Measurements from ENCODE around the gene JAGN1. TPM values are rescaled to one million over a fixed set of nuclear protein-coding genes. Genes with fewer than 3 reads are reported as not detected.
"Not testable (repeated sequence)": the region's sequence is repeated elsewhere in the genome, so short reads cannot be mapped to it uniquely, and the experiment has no call there.

The JAGN1 gene
- total RNA-seq, 4 donors from 2014 or later = 22.0 to 80.6 (median 35.8) TPM

- no peaks in the 10 kb centered on the region for H3K36me3 ChIP-seq
- peak within 1 kb of the TSS; percentile 59 to 75 for H3K4me3 ChIP-seq
- H3K27me3 ChIP-seq = no peaks in the 10 kb centered on the region
- intact Hi-C loops (cut with DNase I; ENCODE audit: low total_unique reads) = no loop called here
- H3K4me1 ChIP-seq = peaks cover 5 to 9% of the 10 kb centered on the region in 2 donors
- TF ChIP-seq CTCF (IDR thresholded peaks at IDR 0.05) (peak in 1 of 4 experiments; percentile 25), POLR2A (IDR thresholded peaks at IDR 0.05) (peak; percentile 90 to 92)
- no peaks in the 10 kb centered on the region for H3K9me3 ChIP-seq
- peak within 1 kb of the TSS; percentile 92 to 94 for H3K27ac ChIP-seq
- peak; percentile 95 for DNase-seq
These were observed 43.3 kb downstream of the JAGN1 start, which contains the start of gene CRELD1 for GRCh38 chr3:9933561-9934234. Gene CRELD1, plus strand, starts transcription at chr3:9933834. Its CDS starts 605 bp downstream, at chr3:9934439.

- H3K36me3 ChIP-seq = no peaks in the 10 kb centered on the region
- peaks cover 5 to 9% of the 10 kb centered on the region in 2 donors for H3K4me1 ChIP-seq
- no peak for TF ChIP-seq POLR2A (IDR thresholded peaks at IDR 0.05)
- peak in 2 of 4 experiments; percentile 3 to 31 for TF ChIP-seq CTCF (IDR thresholded peaks at IDR 0.05)
- intact Hi-C loops (cut with DNase I; ENCODE audit: low total_unique reads) = no loop called here
- peak overlapping the region; percentile 92 to 94 for H3K27ac ChIP-seq
- no peaks in the 10 kb centered on the region for H3K9me3 ChIP-seq
- peak in 1 of 2 donors; percentile 44 for DNase-seq
- no peaks in the 10 kb centered on the region for H3K27me3 ChIP-seq
- H3K4me3 ChIP-seq = peak overlapping the region; percentile 59 to 75
These were observed 43.8 kb downstream of the JAGN1 start for GRCh38 chr3:9934235-9934621.

GRCh38 chr3:9934993-9935392, 44.6 kb downstream of the JAGN1 start:
- H3K9me3 ChIP-seq = no peaks in the 10 kb centered on the region
- no peak for DNase-seq
- no peak for TF ChIP-seq POLR2A (IDR thresholded peaks at IDR 0.05)
- peak overlapping the region; percentile 92 to 94 for H3K27ac ChIP-seq
- peaks cover 5 to 9% of the 10 kb centered on the region in 2 donors for H3K4me1 ChIP-seq
- no peaks in the 10 kb centered on the region for H3K27me3 ChIP-seq
- H3K4me3 ChIP-seq = peak overlapping the region in 1 of 2 donors; percentile 75
- intact Hi-C loops (cut with DNase I; ENCODE audit: low total_unique reads) = no loop called here
- H3K36me3 ChIP-seq = no peaks in the 10 kb centered on the region

GRCh38 chr3:9935966-9936510, 45.6 kb downstream of the JAGN1 start:
- Histone ChIP-seq H3K4me3 (no peak overlapping the region), H3K27me3 (no peaks in the 10 kb centered on the region), H3K27ac (no peak overlapping the region), H3K4me1 (peaks cover 5 to 9% of the 10 kb centered on the region in 2 donors), H3K36me3 (no peaks in the 10 kb centered on the region), H3K9me3 (no peaks in the 10 kb centered on the region)
- no peak for TF ChIP-seq POLR2A (IDR thresholded peaks at IDR 0.05)
- TF ChIP-seq CTCF (IDR thresholded peaks at IDR 0.05) = no peak
- intact Hi-C loops (cut with DNase I; ENCODE audit: low total_unique reads) = no loop called here
- DNase-seq = no peak

- intact Hi-C loops (cut with DNase I; ENCODE audit: low total_unique reads) = no loop called here
- DNase-seq = no peak
- no peak overlapping the region for H3K4me3 ChIP-seq
- no peak overlapping the region for H3K27ac ChIP-seq
- H3K27me3 ChIP-seq = no peaks in the 10 kb centered on the region
- peaks cover 5 to 9% of the 10 kb centered on the region in 2 donors for H3K4me1 ChIP-seq
- no peaks in the 10 kb centered on the region for H3K9me3 ChIP-seq
- no peak for TF ChIP-seq POLR2A (IDR thresholded peaks at IDR 0.05)
- no peaks in the 10 kb centered on the region for H3K36me3 ChIP-seq
These were observed 47.3 kb downstream of the JAGN1 start for GRCh38 chr3:9937486-9938238.

GRCh38 chr3:9938966-9939365, 48.6 kb downstream of the JAGN1 start:
- H3K27ac ChIP-seq = no peak overlapping the region
- no peaks in the 10 kb centered on the region for H3K27me3 ChIP-seq
- DNase-seq = no peak
- intact Hi-C loops (cut with DNase I; ENCODE audit: low total_unique reads) = no loop called here
- H3K4me3 ChIP-seq = no peak overlapping the region
- no peaks in the 10 kb centered on the region for H3K9me3 ChIP-seq
- no peak for TF ChIP-seq CTCF (IDR thresholded peaks at IDR 0.05)
- no peak for TF ChIP-seq POLR2A (IDR thresholded peaks at IDR 0.05)
- H3K4me1 ChIP-seq = peaks cover 5 to 9% of the 10 kb centered on the region in 2 donors
- no peaks in the 10 kb centered on the region for H3K36me3 ChIP-seq

- H3K9me3 ChIP-seq; H3K4me3 ChIP-seq; H3K36me3 ChIP-seq; DNase-seq; H3K27me3 ChIP-seq; intact Hi-C loops (cut with DNase I; ENCODE audit: low total_unique reads); H3K4me1 ChIP-seq; H3K27ac ChIP-seq: not testable (repeated sequence)
These were observed 49.5 kb downstream of the JAGN1 start for GRCh38 chr3:9939906-9940305.

Measured in uterus (tissue), 4 donors.